Mesodermal cell (in vitro differentiated cells): Measurements from ENCODE around the gene SBSN.

Experiments
- H3K27ac ChIP-seq: 2 replicates; pipeline ENCODE4 v1.7.0; 2013; ENCODE audit warnings: mild to moderate bottlenecking, low read depth, low read length, moderate library complexity; ENCODE audit not compliant: severe bottlenecking
- H3K36me3 ChIP-seq: 2 replicates; pipeline ENCODE4 v1.7.1; 2013; ENCODE audit warnings: mild to moderate bottlenecking, low read length, moderate library complexity; ENCODE audit not compliant: control insufficient read depth, insufficient read depth
- H3K4me1 ChIP-seq: one replicate; pipeline ENCODE4 v1.7.1; 2013; ENCODE audit warnings: mild to moderate bottlenecking, low read length; ENCODE audit not compliant: insufficient read depth, control insufficient read depth, poor library complexity, severe bottlenecking
- H3K4me3 ChIP-seq: 2 replicates; pipeline ENCODE4 v1.7.0; 2013; ENCODE audit warnings: low read length, control low read depth, mild to moderate bottlenecking; ENCODE audit not compliant: insufficient read depth, poor library complexity, severe bottlenecking; ENCODE audit errors: extremely low read depth
- H3K9me3 ChIP-seq: 2 replicates; pipeline ENCODE4 v1.7.1; 2013; ENCODE audit warnings: mild to moderate bottlenecking, low read length, moderate library complexity; ENCODE audit not compliant: control insufficient read depth
- WGBS, 2 experiments: methylation state at CpG; one replicate each; pipeline ENCODE4 v1.1.5; 2013; ENCODE audit warnings: missing lambda C conversion rate in 2 of 2; ENCODE audit not compliant: insufficient coverage in 2 of 2; 5-methylcytosine and 5-hydroxymethylcytosine counted together

Gene SBSN

GRCh38 chr19:35513628-35514281 lies 14.4 kb downstream of the SBSN start, which contains the start of gene DMKN:
TSS of gene DMKN (minus strand) at chr19:35513649. CDS start at chr19:35513475, 174 bp downstream.
- Histone ChIP-seq H3K9me3 (no peaks in the 10 kb centered on the region), H3K36me3 (no peaks in the 10 kb centered on the region), H3K4me1 (peaks cover 8% of the 10 kb centered on the region), H3K27ac (no peak within 1 kb of the TSS), H3K4me3 (no peak within 1 kb of the TSS)
- WGBS, 2 experiments, result 27 to 41% methylated on average over 5 to 9 of the region's 15 CpGs

- Histone ChIP-seq H3K36me3 (no peaks in the 10 kb centered on the region), H3K9me3 (no peaks in the 10 kb centered on the region), H3K4me3 (no peak overlapping the region), H3K27ac (no peak overlapping the region), H3K4me1 (peaks cover 2% of the 10 kb centered on the region)
- 83 to 90% methylated on average over 14 to 15 of the region's 15 CpGs for WGBS, 2 experiments
These were observed 15.1 kb downstream of the SBSN start for GRCh38 chr19:35512831-35513627.

- WGBS, 2 experiments, result 82 to 84% methylated on average over 5 to 6 of the region's 7 CpGs
- H3K36me3 ChIP-seq, result no peaks in the 10 kb centered on the region
- no peaks in the 10 kb centered on the region for H3K4me1 ChIP-seq
- no peak overlapping the region for H3K27ac ChIP-seq
- no peaks in the 10 kb centered on the region for H3K9me3 ChIP-seq
- H3K4me3 ChIP-seq, result no peak overlapping the region
These were observed 16.8 kb downstream of the SBSN start for GRCh38 chr19:35511337-35511736.

GRCh38 chr19:35510626-35510964 lies 17.5 kb downstream of the SBSN start:
- WGBS, 2 experiments, result 34% methylated on average over 13 of the region's 15 CpGs
- Histone ChIP-seq H3K9me3 (no peaks in the 10 kb centered on the region), H3K27ac (no peak overlapping the region), H3K36me3 (no peaks in the 10 kb centered on the region), H3K4me3 (peak overlapping the region; percentile 43), H3K4me1 (no peaks in the 10 kb centered on the region)

- 0 to 1% methylated on average over 32 to 33 of the region's 39 CpGs for WGBS, 2 experiments
- H3K36me3 ChIP-seq, result no peaks in the 10 kb centered on the region
- H3K4me1 ChIP-seq, result no peaks in the 10 kb centered on the region
- peak overlapping the region; percentile 60 for H3K27ac ChIP-seq
- no peaks in the 10 kb centered on the region for H3K9me3 ChIP-seq
- H3K4me3 ChIP-seq, result peak overlapping the region; percentile 43
These were observed 18.1 kb downstream of the SBSN start for GRCh38 chr19:35509861-35510625.

- no peaks in the 10 kb centered on the region for H3K4me1 ChIP-seq
- H3K27ac ChIP-seq, result no peak overlapping the region
- peak overlapping the region; percentile 43 for H3K4me3 ChIP-seq
- WGBS, 2 experiments, result 12 to 14% methylated on average over 9 of the region's 12 CpGs
- no peaks in the 10 kb centered on the region for H3K36me3 ChIP-seq
- no peaks in the 10 kb centered on the region for H3K9me3 ChIP-seq
These were observed 19.0 kb downstream of the SBSN start for GRCh38 chr19:35509018-35509652.

GRCh38 chr19:35508129-35508528 lies 20.0 kb downstream of the SBSN start:
- WGBS, 2 experiments, result 86% methylated on average over 1 of the region's 3 CpGs; no CpG with 5 or more reads in 1 of the 2 experiments
- no peaks in the 10 kb centered on the region for H3K9me3 ChIP-seq
- H3K4me1 ChIP-seq, result no peaks in the 10 kb centered on the region
- H3K27ac ChIP-seq, result no peak overlapping the region
- H3K36me3 ChIP-seq, result no peaks in the 10 kb centered on the region
- H3K4me3 ChIP-seq, result no peak overlapping the region

- 95 to 96% methylated on average over 11 of the region's 11 CpGs for WGBS, 2 experiments
- no peaks in the 10 kb centered on the region for H3K36me3 ChIP-seq
- no peaks in the 10 kb centered on the region for H3K4me1 ChIP-seq
- no peaks in the 10 kb centered on the region for H3K9me3 ChIP-seq
- no peak overlapping the region for H3K27ac ChIP-seq
- no peak overlapping the region for H3K4me3 ChIP-seq
These were observed 20.6 kb downstream of the SBSN start for GRCh38 chr19:35507561-35507960.

GRCh38 chr19:35506011-35506410 lies 22.1 kb downstream of the SBSN start:
- Histone ChIP-seq H3K9me3 (no peaks in the 10 kb centered on the region), H3K4me3 (no peak overlapping the region), H3K27ac (no peak overlapping the region), H3K36me3 (no peaks in the 10 kb centered on the region), H3K4me1 (peaks cover 3% of the 10 kb centered on the region)
- 84 to 90% methylated on average over 2 to 4 of the region's 7 CpGs for WGBS, 2 experiments

GRCh38 chr19:35502751-35503150 lies 25.4 kb downstream of the SBSN start:
- no peaks in the 10 kb centered on the region for H3K36me3 ChIP-seq
- no CpG with 5 or more reads among the region's 4 CpGs for WGBS, 2 experiments
- H3K4me1 ChIP-seq, result peaks cover 3% of the 10 kb centered on the region
- H3K9me3 ChIP-seq, result no peaks in the 10 kb centered on the region
- no peak overlapping the region for H3K4me3 ChIP-seq
- no peak overlapping the region for H3K27ac ChIP-seq
